RWPE2 (cell line): ENCODE results near the gene ERBB4.

Experiments used
- ATAC-seq: fragments of 200-7000 bp; cut with Tn5 transposase; 3 replicates; pipeline ENCODE4 v1.9.1; 2021; ENCODE audit warnings: low read depth
- DNase-seq: peaks from one replicate; pipeline ENCODE4 v3.0.0-alpha.2; 2020; ENCODE audit warnings: low spot score
- H3K27ac ChIP-seq: fragments of 450-650 bp; 2 replicates; pipeline ENCODE4 v1.5.1; 2017; ENCODE audit warnings: mild to moderate bottlenecking; ENCODE audit not compliant: poor library complexity, severe bottlenecking
- H3K27me3 ChIP-seq: fragments of 250-450 bp; sonication (Bioruptor Pico); 2 replicates; pipeline ENCODE4 v1.5.1; 2021; ENCODE audit warnings: mild to moderate bottlenecking, moderate library complexity; ENCODE audit not compliant: insufficient read depth, poor library complexity, severe bottlenecking
- H3K36me3 ChIP-seq: fragments of 250-450 bp; sonication (Bioruptor Pico); 2 replicates; pipeline ENCODE4 v1.5.1; 2020; ENCODE audit warnings: low read depth, mild to moderate bottlenecking, moderate library complexity
- H3K4me1 ChIP-seq: fragments of 250-450 bp; sonication (Bioruptor Pico); 2 replicates; pipeline ENCODE4 v1.5.1; 2021; ENCODE audit warnings: mild to moderate bottlenecking, moderate library complexity; ENCODE audit not compliant: insufficient read depth, poor library complexity, severe bottlenecking
- H3K4me3 ChIP-seq: fragments of 250-450 bp; sonication (Bioruptor Pico); 2 replicates; pipeline ENCODE4 v1.5.1; 2021; ENCODE audit warnings: mild to moderate bottlenecking, moderate library complexity; ENCODE audit not compliant: severe bottlenecking
- H3K9me3 ChIP-seq: fragments of 250-450 bp; sonication (Bioruptor Pico); 2 replicates; pipeline ENCODE4 v1.5.1; 2021; ENCODE audit warnings: mild to moderate bottlenecking, moderate library complexity; ENCODE audit not compliant: severe bottlenecking
- CTCF ChIP-seq: fragments of 450-650 bp; IDR thresholded peaks from one replicate; pipeline ENCODE4 v1.5.1; 2017; ENCODE audit warnings: mild to moderate bottlenecking, moderate library complexity; ENCODE audit not compliant: poor library complexity, severe bottlenecking

ERBB4 gene

DNA sequence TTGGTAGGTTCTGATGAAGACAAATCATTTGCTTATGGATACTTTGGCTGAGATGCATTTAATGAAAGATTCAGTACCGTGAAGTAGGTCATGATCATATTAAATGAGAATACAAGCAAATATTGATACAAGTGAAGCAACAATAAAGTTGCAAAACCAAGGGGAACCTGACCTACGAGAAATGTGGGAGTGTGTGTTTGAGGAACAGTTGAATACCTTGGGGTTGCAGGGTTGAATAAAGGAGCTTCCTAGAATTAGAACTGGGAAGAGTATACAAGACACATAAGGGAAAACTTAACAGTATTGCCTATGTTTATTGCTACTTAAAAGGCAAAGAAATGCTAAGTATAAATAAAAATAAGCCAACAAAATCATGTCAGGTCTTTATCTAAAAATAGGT is 702.9 kb downstream of the ERBB4 start:
- Histone ChIP-seq H3K4me1 (no peaks in the 10 kb centered on the region), H3K4me3 (no peak overlapping the region), H3K27ac (no peak overlapping the region), H3K27me3 (no peaks in the 10 kb centered on the region), H3K9me3 (no peaks in the 10 kb centered on the region), H3K36me3 (no peaks in the 10 kb centered on the region)
- DNase-seq = no peak
- no peak for TF ChIP-seq CTCF
- no peak for ATAC-seq

DNA sequence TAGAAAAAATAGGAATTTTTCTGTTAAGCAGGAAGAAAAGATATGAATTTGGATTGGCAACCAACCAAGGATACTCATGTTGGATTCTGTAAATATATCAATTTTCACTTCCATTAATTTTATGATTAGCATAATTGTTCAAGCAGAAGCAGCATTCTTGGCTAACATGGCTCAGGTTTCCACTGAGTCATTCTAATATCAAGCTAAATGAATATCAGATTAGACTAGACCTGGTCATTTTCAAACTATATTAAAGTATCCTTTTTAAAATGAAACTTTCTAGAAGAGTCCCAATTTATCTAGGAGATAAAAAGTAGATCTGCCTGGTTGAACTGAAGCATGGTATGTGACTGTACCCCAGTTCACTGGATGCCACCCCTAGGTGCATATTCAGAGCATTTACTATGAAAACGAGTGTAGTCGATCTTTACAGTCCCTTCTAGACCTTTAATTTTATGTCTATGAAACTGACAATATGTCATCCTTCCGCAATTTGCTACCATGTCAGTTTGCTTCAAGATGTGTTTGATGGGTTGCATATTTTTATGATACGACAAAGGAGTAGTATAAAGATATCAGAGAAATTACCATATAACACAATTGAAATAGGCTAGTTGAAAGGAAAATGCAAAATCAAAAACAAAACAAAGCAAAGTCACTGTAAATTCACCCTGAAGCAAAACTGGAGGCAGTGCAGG is 704.9 kb downstream of the ERBB4 start:
- Histone ChIP-seq H3K4me1 (no peaks in the 10 kb centered on the region), H3K27ac (no peak overlapping the region), H3K4me3 (no peak overlapping the region), H3K27me3 (no peaks in the 10 kb centered on the region), H3K36me3 (no peaks in the 10 kb centered on the region), H3K9me3 (no peaks in the 10 kb centered on the region)
- no peak for ATAC-seq
- DNase-seq = no peak
- no peak for TF ChIP-seq CTCF

- ATAC-seq = no peak
- no peak for DNase-seq
- H3K27me3 ChIP-seq = no peaks in the 10 kb centered on the region
- no peak overlapping the region for H3K27ac ChIP-seq
- no peak for TF ChIP-seq CTCF
- H3K36me3 ChIP-seq = no peaks in the 10 kb centered on the region
- no peaks in the 10 kb centered on the region for H3K9me3 ChIP-seq
- no peaks in the 10 kb centered on the region for H3K4me1 ChIP-seq
- H3K4me3 ChIP-seq = no peak overlapping the region
These were observed 708.9 kb downstream of the ERBB4 start for GRCh38 chr2:211829725-211830124.

GRCh38 chr2:211823886-211824479 is 714.6 kb downstream of the ERBB4 start:
- DNase-seq (no peak), ATAC-seq (no peak)
- no peaks in the 10 kb centered on the region for H3K4me1 ChIP-seq
- no peaks in the 10 kb centered on the region for H3K36me3 ChIP-seq
- no peak overlapping the region for H3K27ac ChIP-seq
- no peaks in the 10 kb centered on the region for H3K27me3 ChIP-seq
- no peak for TF ChIP-seq CTCF
- no peaks in the 10 kb centered on the region for H3K9me3 ChIP-seq
- no peak overlapping the region for H3K4me3 ChIP-seq

DNA sequence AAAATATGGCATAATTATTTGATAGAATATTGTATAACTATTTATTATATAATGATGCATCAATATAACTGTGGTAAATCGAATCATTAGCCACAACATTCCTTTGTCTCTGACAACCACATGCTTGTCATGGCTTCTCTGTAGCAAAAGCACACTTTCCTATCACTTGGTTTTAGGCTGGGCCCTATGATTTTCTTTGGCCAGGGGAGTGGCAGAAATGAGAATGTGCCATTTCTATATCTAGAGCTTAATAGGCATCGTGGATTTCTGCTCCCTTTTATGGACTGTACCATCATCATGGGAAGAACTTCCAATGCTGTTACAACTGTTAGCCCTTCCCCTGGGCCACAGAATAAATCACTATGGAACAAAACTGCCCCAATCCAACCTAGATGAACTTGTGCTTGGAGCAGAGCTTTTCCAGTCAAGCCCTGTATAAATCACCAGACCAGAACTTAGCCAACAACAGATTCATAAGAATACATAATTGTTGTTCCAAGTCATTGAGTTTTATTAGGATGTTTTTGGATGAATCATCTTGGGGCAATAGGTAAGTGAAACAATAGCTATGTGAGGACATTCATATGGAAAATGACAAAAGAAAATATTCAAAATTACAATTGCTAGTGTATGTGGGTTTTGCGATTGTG is 715.8 kb downstream of the ERBB4 start:
- TF ChIP-seq CTCF = no peak
- H3K27me3 ChIP-seq = no peaks in the 10 kb centered on the region
- no peaks in the 10 kb centered on the region for H3K4me1 ChIP-seq
- no peak overlapping the region for H3K27ac ChIP-seq
- no peak overlapping the region for H3K4me3 ChIP-seq
- DNase-seq (no peak), ATAC-seq (no peak)
- no peaks in the 10 kb centered on the region for H3K36me3 ChIP-seq
- no peaks in the 10 kb centered on the region for H3K9me3 ChIP-seq
